ENCODE results near the gene NAT10. TPM values are rescaled to one million over a fixed set of nuclear protein-coding genes. Genes with fewer than 3 reads are reported as not detected.

The NAT10 gene
- total RNA-seq, 1 donor from 2014 or later: 34.4 TPM

GRCh38 chr11:34181856-34182405 is 76.5 kb downstream of the NAT10 start:
- H3K4me1 Mint-ChIP-seq (ENCODE audit: unreplicated experiment): peaks cover 51% of the 10 kb centered on the region
- DNase-seq (ENCODE audit: low spot score): no peak
- TF ChIP-seq, protein P1, sequence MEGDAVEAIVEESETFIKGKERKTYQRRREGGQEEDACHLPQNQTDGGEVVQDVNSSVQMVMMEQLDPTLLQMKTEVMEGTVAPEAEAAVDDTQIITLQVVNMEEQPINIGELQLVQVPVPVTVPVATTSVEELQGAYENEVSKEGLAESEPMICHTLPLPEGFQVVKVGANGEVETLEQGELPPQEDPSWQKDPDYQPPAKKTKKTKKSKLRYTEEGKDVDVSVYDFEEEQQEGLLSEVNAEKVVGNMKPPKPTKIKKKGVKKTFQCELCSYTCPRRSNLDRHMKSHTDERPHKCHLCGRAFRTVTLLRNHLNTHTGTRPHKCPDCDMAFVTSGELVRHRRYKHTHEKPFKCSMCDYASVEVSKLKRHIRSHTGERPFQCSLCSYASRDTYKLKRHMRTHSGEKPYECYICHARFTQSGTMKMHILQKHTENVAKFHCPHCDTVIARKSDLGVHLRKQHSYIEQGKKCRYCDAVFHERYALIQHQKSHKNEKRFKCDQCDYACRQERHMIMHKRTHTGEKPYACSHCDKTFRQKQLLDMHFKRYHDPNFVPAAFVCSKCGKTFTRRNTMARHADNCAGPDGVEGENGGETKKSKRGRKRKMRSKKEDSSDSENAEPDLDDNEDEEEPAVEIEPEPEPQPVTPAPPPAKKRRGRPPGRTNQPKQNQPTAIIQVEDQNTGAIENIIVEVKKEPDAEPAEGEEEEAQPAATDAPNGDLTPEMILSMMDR (IDR thresholded peaks at IDR 0.05; ENCODE audit: unreplicated experiment): no peak
- no peak overlapping the region for H3K4me3 Mint-ChIP-seq (ENCODE audit: unreplicated experiment)
- no peak overlapping the region for H3K27ac Mint-ChIP-seq (ENCODE audit: unreplicated experiment)
- H3K9me3 Mint-ChIP-seq (ENCODE audit: unreplicated experiment): no peaks in the 10 kb centered on the region
- H3K36me3 Mint-ChIP-seq (ENCODE audit: low read depth, unreplicated experiment): peaks cover 21% of the 10 kb centered on the region
- peaks cover 12% of the 10 kb centered on the region for H3K27me3 Mint-ChIP-seq (ENCODE audit: unreplicated experiment)

DNA sequence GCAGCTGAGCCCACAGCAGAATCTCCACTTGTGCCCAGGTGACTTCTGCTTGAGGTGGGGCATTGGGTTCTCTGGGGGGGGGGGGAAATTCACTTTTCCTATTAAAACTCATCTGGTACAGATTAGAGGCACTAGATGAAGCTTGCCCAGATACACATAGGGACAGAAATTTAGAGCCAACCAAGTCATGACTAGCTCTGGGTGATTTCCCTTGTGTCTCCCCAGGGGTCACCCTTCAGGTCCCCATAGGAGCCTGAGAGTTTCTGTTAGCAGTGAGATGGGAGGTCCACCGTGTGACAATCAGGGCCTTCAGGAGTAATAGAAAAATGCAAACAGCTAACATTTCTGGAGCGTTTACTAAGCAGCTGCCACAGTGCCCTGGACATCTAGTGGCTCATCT is 77.0 kb downstream of the NAT10 start:
- Mint-ChIP-seq H3K27me3 (ENCODE audit: unreplicated experiment) (peaks cover 12% of the 10 kb centered on the region), H3K4me1 (ENCODE audit: unreplicated experiment) (peaks cover 52% of the 10 kb centered on the region), H3K36me3 (ENCODE audit: low read depth, unreplicated experiment) (peaks cover 21% of the 10 kb centered on the region), H3K9me3 (ENCODE audit: unreplicated experiment) (no peaks in the 10 kb centered on the region), H3K4me3 (ENCODE audit: unreplicated experiment) (no peak overlapping the region), H3K27ac (ENCODE audit: unreplicated experiment) (no peak overlapping the region)
- TF ChIP-seq, protein P1 (IDR thresholded peaks at IDR 0.05; ENCODE audit: unreplicated experiment): no peak
- DNase-seq (ENCODE audit: low spot score): no peak

DNA sequence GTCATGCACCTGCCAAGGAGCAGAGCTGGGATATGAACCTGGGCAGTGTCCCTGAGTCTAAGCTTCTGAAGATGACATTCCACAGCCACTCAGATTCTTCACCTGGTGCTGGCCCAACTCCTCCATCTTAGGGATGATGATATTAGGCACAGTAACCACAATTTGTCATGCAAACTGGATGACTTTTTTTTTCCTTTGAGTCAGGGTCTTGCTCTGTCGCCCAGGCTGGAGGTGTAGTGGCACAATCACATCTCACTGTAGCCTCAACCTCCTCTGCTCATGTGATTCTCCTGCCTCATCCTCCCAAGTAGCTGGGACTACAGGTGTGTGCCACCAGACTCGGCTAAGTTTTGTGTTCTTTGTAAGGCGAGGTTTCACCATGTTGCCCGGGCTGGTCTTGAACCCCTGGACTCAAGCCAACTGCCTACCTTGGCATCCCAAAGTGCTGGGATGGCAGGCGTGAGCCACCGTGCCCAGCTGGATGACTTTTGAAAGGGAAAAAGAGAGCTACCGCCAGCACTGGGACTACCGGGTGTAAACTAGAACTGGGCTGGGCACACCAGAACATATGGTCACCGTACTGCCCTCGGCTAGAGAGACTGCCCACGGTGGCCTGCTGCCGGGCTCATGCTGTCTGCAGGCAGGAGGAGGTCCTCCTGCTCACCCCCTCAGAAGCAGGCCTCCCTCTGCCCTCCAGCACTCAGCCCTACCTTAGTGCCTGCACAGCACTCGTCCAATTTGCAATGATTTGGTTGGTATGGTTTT is 77.7 kb downstream of the NAT10 start:
- no peak overlapping the region for H3K27ac Mint-ChIP-seq (ENCODE audit: unreplicated experiment)
- H3K4me3 Mint-ChIP-seq (ENCODE audit: unreplicated experiment): peak overlapping the region; percentile 4
- no peak for DNase-seq (ENCODE audit: low spot score)
- H3K27me3 Mint-ChIP-seq (ENCODE audit: unreplicated experiment): peaks cover 18% of the 10 kb centered on the region
- peaks cover 54% of the 10 kb centered on the region for H3K4me1 Mint-ChIP-seq (ENCODE audit: unreplicated experiment)
- TF ChIP-seq, protein P1 (IDR thresholded peaks at IDR 0.05; ENCODE audit: unreplicated experiment): no peak
- H3K36me3 Mint-ChIP-seq (ENCODE audit: low read depth, unreplicated experiment): peaks cover 17% of the 10 kb centered on the region
- H3K9me3 Mint-ChIP-seq (ENCODE audit: unreplicated experiment): no peaks in the 10 kb centered on the region

DNA sequence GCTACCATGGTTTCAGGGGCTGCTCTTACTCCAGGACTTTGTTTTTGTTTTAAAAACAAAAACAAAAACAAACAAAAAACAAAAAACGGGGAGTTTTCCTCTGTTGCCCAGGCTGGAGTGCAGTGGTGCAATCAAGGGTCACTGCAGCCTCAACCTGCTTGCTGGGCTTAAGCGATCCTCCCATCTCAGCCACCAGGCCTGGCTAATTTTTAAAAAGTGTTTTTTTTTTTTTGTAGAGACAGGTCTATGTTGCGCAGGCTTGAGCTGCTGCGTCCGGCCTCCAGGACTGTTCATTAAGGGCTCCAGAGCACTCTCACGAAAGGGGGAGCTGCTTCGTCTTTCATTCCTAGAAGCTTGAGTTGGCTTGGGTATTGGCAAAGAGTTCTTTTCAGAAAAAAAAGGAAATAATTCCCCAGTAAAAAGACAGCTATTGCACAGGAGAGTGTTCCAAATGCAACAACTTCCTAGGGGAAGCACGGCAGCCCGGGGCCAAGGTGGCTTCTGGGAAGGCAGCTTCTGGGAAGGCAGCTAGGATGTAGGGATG is 78.5 kb downstream of the NAT10 start:
- Mint-ChIP-seq H3K4me3 (ENCODE audit: unreplicated experiment) (no peak overlapping the region), H3K9me3 (ENCODE audit: unreplicated experiment) (no peaks in the 10 kb centered on the region), H3K27me3 (ENCODE audit: unreplicated experiment) (peaks cover 19% of the 10 kb centered on the region), H3K36me3 (ENCODE audit: low read depth, unreplicated experiment) (peaks cover 18% of the 10 kb centered on the region), H3K4me1 (ENCODE audit: unreplicated experiment) (peaks cover 57% of the 10 kb centered on the region), H3K27ac (ENCODE audit: unreplicated experiment) (no peak overlapping the region)
- TF ChIP-seq, protein P1 (IDR thresholded peaks at IDR 0.05; ENCODE audit: unreplicated experiment): no peak
- no peak for DNase-seq (ENCODE audit: low spot score)

- TF ChIP-seq, protein P1 (IDR thresholded peaks at IDR 0.05; ENCODE audit: unreplicated experiment): no peak
- no peak for DNase-seq (ENCODE audit: low spot score)
- peaks cover 19% of the 10 kb centered on the region for H3K27me3 Mint-ChIP-seq (ENCODE audit: unreplicated experiment)
- H3K36me3 Mint-ChIP-seq (ENCODE audit: low read depth, unreplicated experiment): peaks cover 14% of the 10 kb centered on the region
- no peak overlapping the region for H3K4me3 Mint-ChIP-seq (ENCODE audit: unreplicated experiment)
- peak overlapping the region; percentile 65 for H3K27ac Mint-ChIP-seq (ENCODE audit: unreplicated experiment)
- peaks cover 57% of the 10 kb centered on the region for H3K4me1 Mint-ChIP-seq (ENCODE audit: unreplicated experiment)
- no peaks in the 10 kb centered on the region for H3K9me3 Mint-ChIP-seq (ENCODE audit: unreplicated experiment)
Observed at GRCh38 chr11:34184505-34185015, 79.1 kb downstream of the NAT10 start.
